Activated T-cell treated with anti-CD3 and anti-CD28 coated beads for 48 hours (primary cell): ENCODE measurements around the gene GREM1.

ENCODE experiments used
- DNase-seq: peaks from one replicate; pipeline ENCODE4 v3.0.0-alpha.2; 2020; ENCODE audit warnings: low read depth

Gene GREM1

DNA sequence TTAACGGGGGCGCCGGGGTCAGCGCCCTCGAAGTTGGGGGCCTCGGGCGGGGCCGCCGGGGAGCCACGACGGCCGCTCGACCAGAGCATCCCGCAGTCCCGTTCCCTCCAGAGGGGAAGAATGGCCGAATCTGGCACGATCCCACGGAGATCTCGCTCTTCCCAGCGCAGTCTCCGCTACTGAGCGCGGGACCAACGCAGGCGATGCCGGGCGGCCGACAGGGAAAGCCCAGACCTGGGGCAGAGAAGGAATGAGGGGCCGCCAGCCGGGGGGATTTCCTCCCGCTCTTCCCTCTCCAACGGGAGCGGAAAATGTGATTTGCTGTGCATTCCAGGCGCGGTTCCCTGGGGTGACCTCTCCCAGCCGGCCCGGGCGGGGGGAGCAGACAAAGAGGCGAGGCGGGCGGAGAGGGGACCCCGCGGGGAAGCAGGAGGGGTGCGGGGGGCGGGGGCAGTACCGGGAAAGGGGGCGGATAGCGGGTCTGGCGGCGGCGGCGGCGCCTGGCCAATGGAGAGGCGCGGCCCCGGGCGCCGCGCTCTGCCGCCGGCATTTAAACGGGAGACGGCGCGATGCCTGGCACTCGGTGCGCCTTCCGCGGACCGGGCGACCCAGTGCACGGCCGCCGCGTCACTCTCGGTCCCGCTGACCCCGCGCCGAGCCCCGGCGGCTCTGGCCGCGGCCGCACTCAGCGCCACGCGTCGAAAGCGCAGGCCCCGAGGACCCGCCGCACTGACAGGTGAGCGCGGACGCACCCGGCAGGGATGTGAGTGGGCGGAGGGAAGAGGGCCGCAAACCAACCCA is at the start of gene GREM1:
TSS of gene GREM1 (plus strand) at position 579 of the 801 bp plus-strand sequence. CDS start 12,687 bp downstream, outside the sequence.
- DNase-seq: no peak

DNA sequence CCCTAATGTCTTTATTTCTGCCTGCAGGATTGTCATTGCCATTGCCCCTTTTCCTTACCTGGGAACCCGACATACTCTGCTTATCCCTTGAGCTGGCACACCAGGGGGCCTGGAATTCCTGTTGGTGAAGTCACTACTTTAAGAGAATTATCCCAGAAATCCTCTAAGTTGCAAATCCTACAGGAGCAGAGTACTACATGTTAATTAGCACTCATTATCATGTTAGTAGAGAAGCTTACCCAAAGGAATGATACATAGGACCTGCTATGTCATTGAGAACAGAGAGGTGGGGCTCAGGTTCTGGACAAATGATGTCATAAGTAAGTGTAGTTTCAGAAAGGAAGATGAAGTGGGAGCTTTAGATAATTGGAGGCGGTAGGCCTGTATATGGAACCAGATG is 48.9 kb upstream of the GREM1 start:
- no peak for DNase-seq

DNA sequence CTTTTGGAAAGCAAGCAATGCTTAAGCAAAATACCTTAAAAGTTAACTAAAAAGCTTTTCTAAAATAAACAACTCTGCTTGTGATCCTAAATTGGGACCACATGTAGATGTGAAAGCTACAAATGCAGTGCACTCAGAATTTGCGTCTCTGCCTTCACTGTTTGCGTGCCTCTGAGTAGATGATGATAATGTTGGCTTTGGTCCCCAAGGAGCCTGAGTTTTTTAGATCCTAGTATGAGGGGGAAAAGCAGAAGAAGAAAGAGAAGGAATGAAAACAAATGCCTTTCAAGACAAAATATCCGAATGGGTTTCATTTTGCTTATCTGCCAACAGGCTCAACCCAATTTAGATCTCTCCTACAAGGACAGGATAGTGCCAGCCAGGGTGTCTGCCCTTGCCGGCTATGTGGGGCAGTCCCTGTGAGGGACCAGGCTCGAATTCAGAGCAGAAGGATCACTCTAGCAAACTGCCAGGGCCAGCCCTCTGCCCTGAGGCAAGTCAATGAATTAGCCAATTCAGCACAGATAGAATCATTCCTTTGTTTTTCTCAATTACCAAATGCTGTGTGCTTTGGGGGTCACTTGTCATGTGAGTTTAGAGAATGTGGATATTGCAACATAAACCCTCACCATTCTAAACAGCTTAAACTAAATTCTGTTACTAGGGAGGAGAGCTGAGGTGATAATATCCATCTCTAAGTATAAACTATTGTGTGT is 47.8 kb upstream of the GREM1 start:
- no peak for DNase-seq

DNA sequence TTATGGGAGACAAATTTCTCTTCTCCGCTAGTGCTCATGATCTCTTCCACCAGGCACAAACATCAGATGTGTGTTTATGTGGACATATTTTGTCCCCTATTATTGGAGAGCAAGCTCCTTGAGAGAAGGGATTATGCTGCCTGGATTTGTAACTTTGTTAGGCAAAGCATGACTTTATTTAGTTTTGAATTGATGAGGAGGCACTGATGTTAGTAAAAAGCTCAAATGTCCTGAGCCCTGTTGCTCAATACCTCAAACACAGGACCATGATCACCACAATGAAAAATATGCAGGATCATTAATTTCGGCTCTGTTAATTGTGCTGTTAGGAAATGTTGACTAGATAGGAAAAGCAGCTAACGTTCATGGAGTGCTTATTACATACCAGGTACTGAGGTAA is 47.2 kb upstream of the GREM1 start:
- no peak for DNase-seq

DNA sequence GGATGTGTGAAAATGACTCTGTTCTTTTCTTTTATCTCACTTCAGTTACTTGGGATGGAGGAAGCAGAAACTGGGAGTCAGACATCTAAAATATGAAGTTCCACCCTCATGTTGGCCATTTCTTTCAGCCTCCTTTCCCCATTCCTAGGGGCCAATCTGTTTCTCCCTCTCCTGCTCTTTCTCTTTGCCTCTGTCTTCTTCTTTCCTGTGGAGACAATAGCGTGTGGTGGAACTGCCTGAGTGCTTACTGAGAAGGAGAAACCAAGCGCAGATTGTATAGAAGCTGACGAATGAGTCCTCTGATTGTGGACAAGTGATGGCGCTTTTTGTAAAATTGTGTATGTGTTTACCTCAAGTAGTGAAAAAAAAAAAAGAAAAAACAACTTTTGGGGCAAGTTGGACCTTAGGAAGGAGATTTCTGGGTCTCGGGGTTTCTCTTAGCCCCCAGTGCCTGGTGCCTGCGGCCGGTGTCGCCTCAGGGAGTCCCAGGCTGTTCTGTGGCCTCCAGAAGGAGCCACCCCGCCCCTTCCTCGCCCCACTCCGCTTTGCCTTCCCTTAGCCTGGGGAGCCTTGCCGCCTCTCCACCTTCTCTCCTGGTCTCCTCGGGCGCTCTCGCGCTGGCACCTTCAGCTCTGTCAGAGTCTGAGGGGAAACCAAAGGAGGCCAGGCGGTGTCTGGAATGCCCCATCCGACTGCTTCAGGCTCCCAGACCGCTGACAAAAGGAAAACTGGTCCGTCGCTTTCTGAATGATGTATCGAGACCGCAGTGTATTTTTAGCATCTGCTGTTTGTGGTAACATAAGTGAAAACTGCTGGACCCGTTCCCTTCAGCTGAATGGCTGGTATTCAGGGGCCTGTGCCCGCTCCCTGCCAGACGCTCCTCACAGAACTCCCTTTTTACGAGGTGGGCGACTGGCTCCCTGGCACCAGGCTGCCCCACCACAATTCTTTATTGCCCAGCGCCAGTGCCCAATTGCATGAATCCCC is 46.2 kb upstream of the GREM1 start:
- no peak for DNase-seq

DNA sequence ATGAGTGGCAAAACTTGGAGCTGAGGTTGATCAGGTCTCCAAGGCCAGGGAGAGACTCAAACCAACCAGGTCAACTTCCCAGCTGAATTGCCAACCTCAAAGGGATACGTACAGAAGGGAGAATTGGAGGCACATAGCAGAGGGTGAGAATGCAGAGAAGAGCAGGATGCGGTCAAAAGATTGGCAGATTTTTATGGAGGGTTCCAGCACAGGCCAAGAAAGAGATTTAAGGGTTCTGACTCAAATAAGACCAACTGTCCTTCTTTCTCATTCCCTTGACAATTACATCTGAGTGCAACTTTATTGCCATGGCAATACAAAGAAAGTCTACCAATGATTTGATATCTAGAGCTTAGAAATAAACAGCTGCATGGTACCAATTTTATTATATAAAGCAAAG is 43.1 kb upstream of the GREM1 start:
- DNase-seq: no peak

DNA sequence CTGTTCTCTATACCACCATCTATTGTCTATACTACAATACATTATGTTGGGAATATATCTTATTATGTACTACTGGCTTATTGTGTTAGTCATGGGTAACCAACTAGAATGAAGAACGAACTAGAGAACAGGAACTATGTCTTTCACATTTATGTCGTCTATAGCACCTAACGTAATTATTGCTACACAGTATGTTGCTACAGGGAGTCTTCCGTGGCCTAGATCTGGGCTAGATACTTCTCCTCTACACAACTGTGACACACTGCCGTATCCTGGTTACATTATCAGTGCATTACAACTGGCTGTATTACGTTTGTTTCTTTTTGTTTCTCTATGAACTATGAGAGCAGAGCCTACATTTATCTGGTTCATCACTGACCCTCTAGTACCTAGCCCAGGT is 42.3 kb upstream of the GREM1 start:
- DNase-seq: no peak

DNA sequence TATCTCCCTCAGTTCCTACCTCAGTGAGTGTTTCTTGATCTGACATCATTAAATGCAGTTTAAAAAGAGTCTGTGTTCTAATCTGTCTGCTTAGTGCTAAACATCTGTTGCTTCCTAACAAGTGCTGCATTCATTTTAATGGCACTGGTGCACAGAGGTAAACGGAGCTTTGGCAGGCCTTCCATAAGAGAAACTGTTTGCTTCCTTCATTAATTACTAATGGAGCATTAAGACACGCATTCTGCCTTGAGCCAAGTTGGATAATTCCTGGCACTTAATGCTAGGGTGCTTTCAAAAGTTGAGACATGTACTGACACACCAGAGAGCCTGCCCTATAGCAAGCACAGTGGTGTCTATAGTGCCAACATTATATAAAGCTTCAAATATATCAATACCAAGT is 41.6 kb upstream of the GREM1 start:
- no peak for DNase-seq

DNA sequence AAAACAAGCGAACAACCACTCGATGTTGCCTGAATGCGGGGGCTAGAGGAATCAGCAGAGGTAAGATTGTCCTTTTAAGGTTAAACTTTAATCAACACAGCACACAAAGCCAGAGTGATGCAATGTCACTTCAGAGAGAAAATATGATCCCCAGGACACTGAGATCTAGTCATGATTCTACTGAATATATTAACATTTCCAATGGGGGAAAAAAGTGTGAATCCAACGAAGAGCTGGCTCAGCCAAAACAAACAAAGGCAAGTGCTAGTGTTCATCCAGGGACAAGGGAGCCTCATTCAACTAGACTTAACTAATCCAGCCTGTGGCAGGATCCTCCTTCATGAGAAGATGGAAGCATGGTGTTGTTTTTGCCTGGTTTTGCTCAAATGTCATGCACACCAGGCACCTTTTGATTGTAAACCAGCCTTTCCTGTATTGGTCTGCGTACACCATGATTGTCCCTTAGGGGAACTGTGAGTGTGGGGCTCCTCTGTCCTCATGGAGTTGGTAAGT is 40.5 kb upstream of the GREM1 start:
- no peak for DNase-seq

DNA sequence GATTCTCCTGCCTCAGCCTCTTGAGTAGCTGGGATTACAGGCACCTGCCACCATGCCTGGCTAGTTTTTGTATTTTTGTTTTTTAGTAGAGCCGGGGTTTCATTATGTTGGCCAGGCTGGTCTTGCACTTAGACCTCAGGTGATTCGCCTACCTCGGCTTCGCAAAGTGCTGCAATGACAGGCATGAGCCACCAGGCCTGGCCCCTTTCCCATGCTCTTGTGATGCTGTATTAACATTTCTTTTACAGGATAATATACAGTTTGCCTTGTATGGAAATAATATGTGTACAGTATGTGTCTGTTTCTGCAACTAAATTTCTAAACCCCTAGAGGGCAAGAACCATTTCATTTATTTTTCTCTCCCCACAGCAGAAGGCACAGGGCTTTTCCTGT is 38.5 kb upstream of the GREM1 start:
- no peak for DNase-seq

DNA sequence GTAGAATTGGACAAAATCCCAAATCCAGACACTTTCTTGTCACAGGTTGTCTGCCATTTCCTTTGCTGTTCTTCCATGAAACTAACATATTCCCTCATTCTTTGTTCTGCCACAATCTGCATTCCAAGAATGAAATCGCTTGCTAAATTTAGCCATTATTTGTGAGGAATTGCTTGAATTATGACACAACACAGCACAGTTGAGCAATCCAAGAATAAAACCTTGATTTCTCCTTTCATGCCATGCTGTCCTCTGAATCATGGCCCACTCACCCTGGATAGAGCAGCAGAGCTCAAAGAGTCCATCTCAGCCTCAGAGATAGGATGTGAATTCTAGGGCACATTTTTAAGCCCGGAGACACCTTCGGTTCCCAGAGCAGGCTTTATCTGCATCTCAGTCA is 35.2 kb upstream of the GREM1 start:
- no peak for DNase-seq

DNA sequence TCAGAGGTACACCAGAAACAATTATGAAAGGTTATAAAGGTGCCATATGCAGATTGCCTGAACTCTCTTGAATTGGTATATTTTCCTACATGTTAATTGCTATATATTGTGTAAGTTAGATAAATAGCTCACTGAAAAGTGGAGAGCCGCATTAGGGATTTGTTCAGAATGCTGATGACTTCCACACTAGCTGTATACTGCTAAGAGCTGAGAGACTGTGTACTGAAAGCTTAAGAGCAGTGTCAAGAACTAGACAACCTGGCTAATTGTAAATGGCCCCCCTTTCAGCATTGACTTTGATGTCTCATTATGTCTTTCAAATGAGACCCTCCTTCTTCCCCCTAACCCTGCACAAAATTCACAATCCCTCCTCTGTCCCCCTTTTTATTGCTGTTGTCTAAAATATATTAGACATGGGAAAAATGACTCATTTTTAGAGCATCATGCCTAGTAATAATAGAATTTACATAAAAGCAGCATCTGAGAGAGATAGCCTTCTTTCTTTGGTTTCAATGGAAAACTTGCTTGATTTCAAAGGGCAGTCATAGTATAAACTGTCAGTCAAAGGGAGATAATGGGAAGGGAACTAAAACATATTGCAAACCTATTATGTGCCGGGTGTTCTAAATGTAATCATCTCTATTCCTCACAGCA is 34.7 kb upstream of the GREM1 start:
- no peak for DNase-seq

DNA sequence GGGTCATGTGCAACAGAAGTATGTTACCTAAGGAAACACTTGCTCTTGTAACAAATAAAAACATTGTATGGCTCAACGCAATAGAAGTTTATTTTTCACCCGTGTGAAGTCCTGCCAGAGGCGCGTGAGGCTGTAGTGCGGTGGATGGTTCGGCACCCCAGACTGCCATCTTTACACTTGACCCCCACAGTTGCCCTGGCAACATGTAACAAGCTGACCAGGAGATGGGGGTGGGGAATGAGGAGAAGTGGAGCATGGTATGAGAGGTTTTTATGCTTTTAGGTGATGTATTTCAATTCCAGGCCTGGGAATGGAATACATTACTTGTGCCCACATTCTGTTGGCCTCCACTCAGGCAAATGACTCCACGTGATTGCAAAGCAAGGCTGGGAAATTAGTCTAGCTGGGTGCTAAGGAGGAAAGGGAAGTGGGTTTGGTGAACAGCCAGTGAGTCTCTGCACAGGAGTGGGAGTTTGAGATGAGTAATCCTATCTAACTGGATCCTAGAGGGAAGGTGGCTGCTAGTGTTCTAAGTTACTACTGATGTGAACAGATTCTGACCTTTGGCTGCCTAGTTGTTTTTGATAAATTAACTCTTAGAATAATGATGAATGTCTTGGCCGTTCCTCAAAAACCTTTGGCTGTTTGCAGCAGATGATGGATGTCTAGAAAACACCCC is 33.8 kb upstream of the GREM1 start:
- DNase-seq: no peak

DNA sequence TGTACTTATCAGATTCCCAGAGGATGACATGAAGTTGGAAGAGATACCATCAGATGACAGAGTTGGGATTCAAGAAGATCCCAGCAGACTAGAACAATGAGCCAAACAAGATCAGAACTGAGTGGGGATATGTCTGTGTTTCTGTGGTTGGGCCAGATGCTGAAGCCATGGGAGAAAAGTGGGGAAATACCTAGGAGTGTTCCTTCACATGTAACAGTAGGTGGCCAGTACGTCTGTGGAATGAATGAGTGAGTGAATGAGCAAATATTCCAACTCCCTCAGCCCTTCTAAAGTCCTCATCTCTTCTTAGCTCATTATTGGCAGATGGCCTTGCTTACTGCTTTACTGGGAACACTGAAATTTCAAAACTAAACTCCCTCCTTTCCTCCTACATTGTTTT is 32.2 kb upstream of the GREM1 start:
- no peak for DNase-seq

DNA sequence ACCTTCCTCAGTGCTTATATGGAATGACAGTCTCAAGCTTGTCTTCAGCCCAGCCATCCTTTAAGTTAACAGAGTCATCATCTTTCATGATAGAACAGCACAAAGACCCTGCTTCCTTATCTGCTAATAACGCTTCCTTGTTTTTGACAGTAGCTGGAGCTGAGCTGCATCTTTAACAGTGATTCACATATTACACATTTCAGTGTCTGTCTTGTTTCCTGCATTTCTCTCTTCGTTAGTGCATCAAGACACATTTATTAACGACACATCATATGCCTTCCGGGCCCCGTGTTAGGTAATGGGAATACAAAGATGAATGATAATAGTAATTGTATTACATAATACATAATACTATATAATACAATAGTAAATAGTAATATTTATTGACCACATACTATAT is 30.2 kb upstream of the GREM1 start:
- no peak for DNase-seq

DNA sequence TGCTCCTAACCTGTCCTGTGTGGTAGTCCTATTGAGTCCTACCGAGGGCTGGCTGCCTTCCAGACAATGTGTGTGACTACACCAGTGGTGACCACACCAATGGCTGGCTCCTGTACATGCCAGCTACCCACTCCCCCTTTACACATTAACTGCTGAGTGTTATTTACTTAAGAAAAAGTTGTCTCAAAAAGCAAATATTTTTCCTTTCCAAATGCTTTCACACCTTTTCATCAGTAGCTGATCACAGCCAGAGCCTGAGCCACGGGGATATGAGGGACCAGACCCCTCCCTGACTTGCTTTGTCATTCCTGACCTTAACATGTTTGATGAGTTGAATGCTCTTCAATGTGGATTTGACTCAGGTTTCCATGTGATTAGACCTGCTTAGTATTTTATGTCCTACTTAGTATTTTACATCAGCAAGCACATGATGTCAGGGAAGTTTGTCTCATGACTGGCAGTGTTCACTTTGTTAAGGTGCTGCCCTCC is 29.6 kb upstream of the GREM1 start:
- DNase-seq: no peak

DNA sequence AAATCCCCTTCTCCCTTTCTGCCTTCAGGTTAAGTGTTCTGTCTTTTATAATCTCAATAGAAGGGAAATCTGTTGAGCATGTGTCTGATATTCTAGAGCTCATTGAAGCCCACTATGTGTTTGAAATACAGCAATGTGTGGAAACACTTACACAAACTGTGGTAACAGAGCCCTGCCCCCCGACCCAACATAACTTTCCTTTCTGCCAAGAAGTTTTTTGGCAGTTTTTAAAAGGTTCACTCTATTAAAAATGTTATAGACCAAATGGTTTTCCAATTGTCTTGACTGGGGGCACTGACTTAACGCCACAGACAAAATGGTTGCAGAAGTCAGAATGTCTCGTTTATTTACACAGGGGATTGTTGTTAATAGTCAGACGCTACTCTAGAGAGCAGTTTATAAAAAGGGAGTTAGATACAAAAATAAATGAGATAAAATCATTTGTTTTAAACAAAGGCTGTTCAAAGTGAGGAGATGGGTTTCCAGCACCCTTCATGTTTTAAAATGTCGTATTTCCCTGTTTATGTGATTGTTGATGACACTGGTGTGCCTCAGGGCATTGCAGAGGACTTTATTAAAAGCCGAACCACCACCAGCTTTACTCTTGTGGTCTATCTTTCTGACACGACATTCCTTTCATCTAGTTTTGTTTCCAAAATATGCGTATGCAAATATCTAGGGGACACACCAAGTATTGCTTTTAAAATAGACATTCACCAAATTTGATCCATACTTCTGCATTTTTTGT is 26.7 kb upstream of the GREM1 start:
- no peak for DNase-seq

DNA sequence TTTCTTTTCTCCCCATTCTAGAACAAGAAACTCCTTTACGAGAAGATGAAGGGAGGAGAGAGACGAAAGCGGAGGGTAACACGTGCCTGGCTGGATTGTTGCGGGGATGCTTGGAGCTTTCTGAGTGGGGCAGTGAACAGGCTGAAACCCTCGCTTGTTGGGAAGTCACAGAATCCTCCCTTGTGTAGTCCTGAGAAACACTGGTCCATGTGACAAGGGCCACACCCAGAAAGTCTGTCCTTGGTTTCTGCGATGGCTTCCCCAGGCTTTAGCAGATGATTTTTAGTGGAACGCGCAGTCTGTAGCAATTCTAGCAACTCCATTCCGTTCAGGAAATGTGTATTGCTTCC is 26.1 kb upstream of the GREM1 start:
- no peak for DNase-seq

DNA sequence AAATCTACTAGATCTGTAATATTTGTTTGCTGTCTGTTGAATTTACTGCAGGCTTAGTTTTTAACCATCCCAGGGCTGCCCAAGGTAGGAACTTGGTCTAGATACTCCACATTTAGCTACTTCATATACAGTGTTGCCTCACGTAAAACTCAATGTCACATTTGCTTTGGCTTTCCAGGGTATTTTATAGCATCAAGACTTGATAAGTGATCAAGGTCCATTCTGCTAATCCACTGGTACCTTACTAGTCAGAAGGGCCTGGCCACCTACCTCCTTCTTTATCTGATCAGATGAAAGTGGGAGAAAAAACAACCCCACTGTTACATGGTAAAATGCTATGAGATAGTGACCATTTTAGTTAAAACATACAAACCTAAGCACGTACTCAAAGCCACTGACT is 25.5 kb upstream of the GREM1 start:
- DNase-seq: no peak

DNA sequence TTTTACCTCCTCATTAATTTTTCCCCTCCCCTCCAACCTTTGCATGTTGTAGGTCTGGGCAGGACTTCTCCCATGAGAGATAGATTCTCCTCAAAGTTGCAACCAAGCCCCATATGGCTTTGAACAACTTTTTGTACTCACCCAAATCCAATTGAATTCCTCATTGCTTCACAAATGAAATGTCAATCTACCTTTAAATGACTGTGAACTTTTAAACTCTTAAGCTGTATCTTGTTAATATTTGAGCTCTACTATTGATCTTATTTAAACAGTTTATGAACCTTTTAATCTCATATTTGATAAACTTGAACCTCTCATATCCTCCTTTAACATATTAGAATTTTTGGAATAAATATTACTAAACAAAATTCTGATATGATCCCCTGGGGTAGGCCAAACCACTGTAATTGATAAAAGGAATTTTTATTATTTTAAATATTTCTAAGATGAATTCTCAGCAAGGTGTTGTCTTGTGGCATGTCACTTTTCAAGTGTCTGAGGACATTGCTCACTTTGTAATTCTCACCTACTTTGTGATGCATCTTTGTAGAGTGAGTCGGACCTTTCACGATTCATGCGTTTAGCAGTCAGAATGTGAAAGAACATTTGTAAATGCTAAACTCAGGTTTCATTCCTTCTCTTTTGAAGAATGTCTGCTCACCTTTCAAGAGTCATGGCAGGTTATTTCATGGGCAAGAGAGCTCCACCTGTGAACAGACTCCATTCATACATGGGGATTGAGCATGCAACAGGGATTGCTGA is 23.4 kb upstream of the GREM1 start:
- DNase-seq: no peak
